H9 (cell line): ENCODE measurements around the gene GLRX. TPM values are rescaled to one million over a fixed set of nuclear protein-coding genes. Genes with fewer than 3 reads are reported as not detected.

Experiments
- DNase-seq: peaks from one replicate; pipeline ENCODE4 v3.0.0-alpha.2; 2017
- H2AFZ ChIP-seq: one replicate; pipeline ENCODE4 v1.6.1; 2013; ENCODE audit warnings: mild to moderate bottlenecking, low read length, control low read depth, moderate library complexity
- H2AK5ac ChIP-seq: 2 replicates; pipeline ENCODE4 v1.6.1; 2013; ENCODE audit warnings: low read length, control low read depth, mixed read lengths; ENCODE audit not compliant: insufficient read length
- H2BK120ac ChIP-seq: one replicate; pipeline ENCODE4 v1.6.1; 2013; ENCODE audit warnings: low read depth, mild to moderate bottlenecking, low read length, control low read depth, inconsistent platforms; ENCODE audit not compliant: poor library complexity, severe bottlenecking
- H2BK12ac ChIP-seq: 2 replicates; pipeline ENCODE4 v1.6.1; 2013; ENCODE audit warnings: low read length, control low read depth, mixed read lengths, low read depth; ENCODE audit not compliant: insufficient read length
- H2BK15ac ChIP-seq: 2 replicates; pipeline ENCODE4 v1.6.1; 2013; ENCODE audit warnings: low read depth, low read length, control low read depth
- H2BK20ac ChIP-seq: one replicate; pipeline ENCODE4 v1.6.1; 2013; ENCODE audit warnings: low read depth, mild to moderate bottlenecking, low read length, control low read depth, inconsistent platforms; ENCODE audit not compliant: poor library complexity, severe bottlenecking
- H2BK5ac ChIP-seq: 2 replicates; pipeline ENCODE4 v1.6.1; 2013; ENCODE audit warnings: low read length, control low read depth, mixed read lengths; ENCODE audit not compliant: insufficient read length
- H3K14ac ChIP-seq: 2 replicates; pipeline ENCODE4 v1.6.1; 2013; ENCODE audit warnings: low read length, control low read depth; ENCODE audit not compliant: insufficient read depth
- H3K18ac ChIP-seq: 2 replicates; pipeline ENCODE4 v1.6.1; 2013; ENCODE audit warnings: low read depth, mild to moderate bottlenecking, mixed read lengths, low read length, control low read depth; ENCODE audit not compliant: insufficient read length
- H3K23ac ChIP-seq: 2 replicates; pipeline ENCODE4 v1.6.1; 2013; ENCODE audit warnings: low read length, control low read depth, mixed read lengths, low read depth; ENCODE audit not compliant: insufficient read length
- H3K23me2 ChIP-seq: 2 replicates; pipeline ENCODE4 v1.6.1; 2013; ENCODE audit warnings: low read depth, mild to moderate bottlenecking, mixed read lengths, low read length, control low read depth; ENCODE audit not compliant: insufficient read length, poor library complexity, severe bottlenecking
- H3K27ac ChIP-seq: 2 replicates; pipeline ENCODE4 v1.5.1; 2013; ENCODE audit warnings: low read length, control low read depth, mixed read lengths, low read depth; ENCODE audit not compliant: insufficient read length
- H3K27me3 ChIP-seq: 2 replicates; pipeline ENCODE4 v1.6.1; 2013; ENCODE audit warnings: low read length, control low read depth, inconsistent platforms; ENCODE audit not compliant: insufficient read depth
- H3K4ac ChIP-seq: 2 replicates; pipeline ENCODE4 v1.6.1; 2013; ENCODE audit warnings: low read depth, mild to moderate bottlenecking, control low read depth, inconsistent platforms, low read length, moderate library complexity
- H3K4me1 ChIP-seq: 2 replicates; pipeline ENCODE4 v1.6.1; 2013; ENCODE audit warnings: low read length, control low read depth, inconsistent platforms; ENCODE audit not compliant: insufficient read depth
- H3K4me2 ChIP-seq: 2 replicates; pipeline ENCODE4 v1.6.1; 2013; ENCODE audit warnings: low read length, control low read depth, mixed read lengths; ENCODE audit not compliant: insufficient read length, insufficient read depth
- H3K56ac ChIP-seq: 2 replicates; pipeline ENCODE4 v1.6.1; 2013; ENCODE audit warnings: low read depth, mild to moderate bottlenecking, mixed read lengths, low read length, control low read depth; ENCODE audit not compliant: insufficient read length
- H3K79me1 ChIP-seq: 2 replicates; pipeline ENCODE4 v1.6.1; 2013; ENCODE audit warnings: low read depth, mild to moderate bottlenecking, moderate library complexity, low read length, control low read depth, inconsistent platforms; ENCODE audit not compliant: insufficient read depth, poor library complexity, severe bottlenecking
- H3K79me2 ChIP-seq: 2 replicates; pipeline ENCODE4 v1.6.1; 2013; ENCODE audit warnings: low read length, control low read depth, inconsistent platforms; ENCODE audit not compliant: insufficient read depth
- H3K9ac ChIP-seq: 2 replicates; pipeline ENCODE4 v1.6.1; 2013; ENCODE audit warnings: low read length, control low read depth, mixed read lengths; ENCODE audit not compliant: insufficient read length; ENCODE audit errors: extremely low read depth
- H3K9me3 ChIP-seq: one replicate; pipeline ENCODE4 v1.6.1; 2013; ENCODE audit warnings: low read depth, low read length, inconsistent platforms; ENCODE audit not compliant: control insufficient read depth
- H3T11ph ChIP-seq: one replicate; pipeline ENCODE4 v1.6.1; 2013; ENCODE audit warnings: mild to moderate bottlenecking, low read length, control low read depth, inconsistent platforms
- H4K20me1 ChIP-seq: one replicate; pipeline ENCODE4 v1.6.1; 2013; ENCODE audit not compliant: control insufficient read depth, insufficient read length, insufficient read depth
- H4K5ac ChIP-seq: 2 replicates; pipeline ENCODE4 v1.6.1; 2013; ENCODE audit warnings: low read depth, mild to moderate bottlenecking, mixed read lengths, low read length, control low read depth; ENCODE audit not compliant: insufficient read length
- H4K8ac ChIP-seq: replicated peaks from 2 replicates; pipeline ENCODE4 v1.6.1; 2013; ENCODE audit warnings: low read length, control low read depth, mixed read lengths, low read depth; ENCODE audit not compliant: insufficient read length
- H4K91ac ChIP-seq: 2 replicates; pipeline ENCODE4 v1.6.1; 2013; ENCODE audit warnings: low read depth, mild to moderate bottlenecking, moderate library complexity, mixed read lengths, low read length, control low read depth; ENCODE audit not compliant: insufficient read length
- H3K27ac Mint-ChIP-seq, 3 experiments: 2 replicates in 2 of 3; 3 replicates in 1 of 3; pipeline ENCODE4 v1.8.0; 2020 to 2021; ENCODE audit warnings: mixed read lengths in 3 of 3, mild to moderate bottlenecking in 1 of 3, moderate library complexity in 1 of 3
- H3K27me3 Mint-ChIP-seq: 2 replicates; pipeline ENCODE4 v1.8.0; 2021; ENCODE audit warnings: low read depth, mild to moderate bottlenecking, moderate library complexity, mixed read lengths
- H3K36me3 Mint-ChIP-seq, 3 experiments: 2 replicates in 2 of 3; 3 replicates in 1 of 3; pipeline ENCODE4 v1.8.0; 2020 to 2021; ENCODE audit warnings: low read depth in 3 of 3, mixed read lengths in 3 of 3; ENCODE audit not compliant: insufficient read depth in 1 of 3
- H3K4me1 Mint-ChIP-seq, 2 experiments: 2 replicates each; pipeline ENCODE4 v1.8.0; 2020; ENCODE audit warnings: mixed read lengths in 2 of 2
- H3K4me3 Mint-ChIP-seq, 2 experiments: 2 replicates in 1 of 2; 3 replicates in 1 of 2; pipeline ENCODE4 v1.8.0; 2020 to 2021; ENCODE audit warnings: mild to moderate bottlenecking in 2 of 2, mixed read lengths in 2 of 2, moderate library complexity in 1 of 2
- H3K9me3 Mint-ChIP-seq, 2 experiments: 2 replicates in 1 of 2; 3 replicates in 1 of 2; pipeline ENCODE4 v1.8.0; 2020; ENCODE audit warnings: mild to moderate bottlenecking in 2 of 2, mixed read lengths in 2 of 2, moderate library complexity in 1 of 2
- CTCF ChIP-seq: fragments of 200-600 bp; sonication (generic); conservative IDR thresholded peaks from 3 replicates; pipeline ENCODE4 v1.8.0; 2021; ENCODE audit warnings: antibody characterized with exemption, mild to moderate bottlenecking
- WGBS: extraction: QIAGEN DNeasy Blood & Tissue Kit; methylation state at CpG from one replicate; pipeline ENCODE4 v1.1.7; 2013; ENCODE audit warnings: missing lambda C conversion rate, low lambda C conversion rate, mixed read lengths; ENCODE audit not compliant: insufficient read length; ENCODE audit errors: extremely low coverage; 5-methylcytosine and 5-hydroxymethylcytosine counted together
- total RNA-seq: library from RNA; stranded (reverse); gene quantifications from 2 replicates; pipeline ENCODE4 v1.2.1, GENCODE V29; 2021

GLRX gene
- total RNA-seq, 1 experiment from 2014 or later, result 13.8 TPM

- H2BK12ac ChIP-seq, result no peak overlapping the region
- no peak for TF ChIP-seq CTCF
- no peaks in the 10 kb centered on the region for H3K36me3 Mint-ChIP-seq
Measured at GRCh38 chr5:95821110-95822021, 1.2 kb downstream of the GLRX start.

More at GRCh38 chr5:95821110-95822021, 1.2 kb downstream of the GLRX start:
- H4K5ac ChIP-seq, result no peak overlapping the region
- Mint-ChIP-seq H3K27me3 (peaks cover 1% of the 10 kb centered on the region), H3K4me3 (peak overlapping the region; percentile 87 to 96), H3K4me1 (peaks cover 41% of the 10 kb centered on the region in 2 experiments), H3K9me3 (no peaks in the 10 kb centered on the region), H3K27ac (0 out of 7 replicates have a peak overlapping the region, but pooled peaks of 1 of the 3 experiments have one; percentile 53)
- peak overlapping the region; percentile 91 for H3K4me2 ChIP-seq
- no peak overlapping the region for H2AFZ ChIP-seq
- no peak overlapping the region for H2AK5ac ChIP-seq
- H2BK15ac ChIP-seq, result no peak overlapping the region
- no peak overlapping the region for H3K18ac ChIP-seq
- H4K20me1 ChIP-seq, result no peaks in the 10 kb centered on the region
- H3K79me2 ChIP-seq, result no peaks in the 10 kb centered on the region
- no peak overlapping the region for H2BK5ac ChIP-seq
- no peak overlapping the region for H3K56ac ChIP-seq
- no peaks in the 10 kb centered on the region for H3K27me3 ChIP-seq
- H2BK120ac ChIP-seq, result no peak overlapping the region
- no peak overlapping the region for H3K23ac ChIP-seq
- H3K14ac ChIP-seq, result no peak overlapping the region
- H3K9me3 ChIP-seq, result no peaks in the 10 kb centered on the region
- H4K8ac ChIP-seq, result no peak overlapping the region
- H3K23me2 ChIP-seq, result peaks cover 9% of the 10 kb centered on the region
- H3K79me1 ChIP-seq, result no peaks in the 10 kb centered on the region
- DNase-seq, result no peak
- no peak overlapping the region for H3T11ph ChIP-seq
- no peak overlapping the region for H3K4ac ChIP-seq
- H3K4me1 ChIP-seq, result peaks cover 6% of the 10 kb centered on the region; the same call in 1 of the 2 replicates
- no CpG with 5 or more reads among the region's 9 CpGs for WGBS
- no peak overlapping the region for H2BK20ac ChIP-seq
- no peak overlapping the region for H3K27ac ChIP-seq
- no peak overlapping the region for H4K91ac ChIP-seq
- H3K9ac ChIP-seq, result no peak overlapping the region
